Common myeloid progenitor, CD34-positive (primary cell): ENCODE measurements around the gene SLC6A16.
"Not testable (repeated sequence)": the region's sequence is repeated elsewhere in the genome, so short reads cannot be mapped to it uniquely, and the experiment has no call there.

Source experiments
- CTCF ChIA-PET: fragments of 350-600 bp; sonication (Branson Sonifier 250); formaldehyde crosslinking; loops from one replicate; lab custom pipeline; 2021; ENCODE audit warnings: antibody characterized with exemption; lab: Charles Lee
- POLR2A ChIA-PET: fragments of 350-600 bp; sonication (Branson Sonifier 250); formaldehyde crosslinking; loops from one replicate; lab custom pipeline; 2021; ENCODE audit warnings: antibody characterized with exemption; lab: Charles Lee
- DNase-seq, 3 donors: peaks; one replicate each; pipeline versions ENCODE4 v3.0.0 to v3.0.0-alpha.2; 2013
- H3K27ac ChIP-seq, 2 experiments: 1 replicate in 1 of 2; 2 replicates in 1 of 2; pipeline ENCODE4 v1.7.0; 2013; ENCODE audit warnings: inconsistent platforms in 2 of 2, low read length in 2 of 2, mild to moderate bottlenecking in 2 of 2, low read depth in 1 of 2, moderate library complexity in 1 of 2; ENCODE audit not compliant: severe bottlenecking in 2 of 2, insufficient read depth in 1 of 2, poor library complexity in 1 of 2
- H3K27me3 ChIP-seq, 5 experiments: replicated peaks in 2 of 5; 1 replicate in 3 of 5; 2 replicates in 2 of 5; pipeline versions ENCODE4 v1.6.1 to v1.7.0; 2013; ENCODE audit warnings: low read length in 4 of 5, mild to moderate bottlenecking in 2 of 5, moderate library complexity in 2 of 5, inconsistent platforms in 1 of 5; ENCODE audit not compliant: insufficient read depth in 5 of 5, control insufficient read depth in 4 of 5
- H3K36me3 ChIP-seq, 4 experiments: 1 replicate in 2 of 4; 2 replicates in 2 of 4; pipeline versions ENCODE4 v1.6.1 to v1.7.0; 2013; ENCODE audit warnings: low read length in 3 of 4, control low read depth in 1 of 4, mild to moderate bottlenecking in 1 of 4; ENCODE audit not compliant: control insufficient read depth in 4 of 4, insufficient read depth in 4 of 4
- H3K4me1 ChIP-seq, 4 experiments: 1 replicate in 3 of 4; 2 replicates in 1 of 4; pipeline versions ENCODE4 v1.6.1 to v1.7.1; 2013; ENCODE audit warnings: low read length in 3 of 4, mild to moderate bottlenecking in 3 of 4, control low read depth in 1 of 4, inconsistent platforms in 1 of 4, moderate library complexity in 1 of 4; ENCODE audit not compliant: control insufficient read depth in 4 of 4, insufficient read depth in 4 of 4; ENCODE audit errors: control extremely low read depth in 1 of 4
- H3K4me3 ChIP-seq, 7 experiments: 1 replicate in 4 of 7; 2 replicates in 3 of 7; pipeline versions ENCODE4 v1.5.1 to v1.7.0; 2013; ENCODE audit warnings: mild to moderate bottlenecking in 7 of 7, low read length in 6 of 7, moderate library complexity in 6 of 7, inconsistent platforms in 2 of 7, low read depth in 2 of 7, control low read depth in 1 of 7; ENCODE audit not compliant: insufficient read depth in 4 of 7, control insufficient read depth in 1 of 7; ENCODE audit errors: extremely low read depth in 1 of 7
- H3K9me3 ChIP-seq, 5 experiments: 1 replicate in 4 of 5; 2 replicates in 1 of 5; pipeline versions ENCODE4 v1.6.1 to v1.7.1; 2013; ENCODE audit warnings: low read length in 4 of 5, mild to moderate bottlenecking in 2 of 5, inconsistent platforms in 1 of 5, low read depth in 1 of 5, moderate library complexity in 1 of 5; ENCODE audit not compliant: control insufficient read depth in 4 of 5, insufficient read depth in 2 of 5; ENCODE audit errors: control extremely low read depth in 1 of 5
- WGBS: methylation state at CpG from one replicate; pipeline ENCODE4 v1.1.5; 2013; ENCODE audit not compliant: insufficient coverage; 5-methylcytosine and 5-hydroxymethylcytosine counted together

The SLC6A16 gene

DNA sequence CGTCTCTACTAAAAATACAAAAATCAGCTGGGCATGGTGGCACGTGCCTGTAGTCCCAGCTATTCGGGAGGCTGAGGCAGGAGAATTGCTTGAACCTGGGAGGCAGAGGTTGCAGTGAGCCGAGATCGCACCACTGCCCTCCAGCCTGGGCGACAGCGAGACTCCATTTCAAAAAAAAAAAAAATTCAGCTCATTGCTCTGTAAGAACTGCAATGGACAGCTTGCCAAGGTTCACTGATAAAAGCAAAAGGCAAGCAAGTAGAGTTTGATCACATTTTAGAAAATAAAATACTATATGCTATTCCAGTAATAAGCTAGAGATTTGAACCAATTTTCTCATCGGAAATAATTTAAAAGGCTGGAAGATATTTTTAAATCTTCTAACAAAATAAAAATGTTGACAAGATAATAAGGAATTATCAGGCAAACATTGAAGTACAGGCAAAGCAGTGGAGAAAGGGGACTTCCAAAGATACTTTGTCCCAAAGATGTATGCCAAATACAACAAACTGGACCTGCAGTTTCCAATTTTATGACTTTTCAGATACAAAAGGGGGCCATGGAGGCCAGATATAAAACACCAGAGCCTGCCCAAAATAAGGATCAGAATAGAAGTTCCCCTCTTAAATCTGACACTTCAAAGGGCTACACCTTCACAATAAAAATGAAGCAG lies 29.6 kb downstream of the SLC6A16 start:
- WGBS = 94% methylated on average over 3 of the region's 8 CpGs
- Histone ChIP-seq H3K27me3 (no peaks in the 10 kb centered on the region), H3K36me3 (no peaks in the 10 kb centered on the region), H3K4me1 (no peaks in the 10 kb centered on the region), H3K9me3 (no peaks in the 10 kb centered on the region), H3K4me3 (no peak overlapping the region), H3K27ac (no peak overlapping the region)
- CTCF ChIA-PET = interaction anchor here (1.0 to 1.3 kb wide), 2 partner anchors 10 to 21 kb away, joined by 3 to 4 read pairs; no protein-coding TSS in a partner anchor
- DNase-seq = no peak
- POLR2A ChIA-PET = interaction anchor here (0.6 kb wide), 1 partner anchor 636 kb away, joined by 4 read pairs; no protein-coding TSS in a partner anchor

DNA sequence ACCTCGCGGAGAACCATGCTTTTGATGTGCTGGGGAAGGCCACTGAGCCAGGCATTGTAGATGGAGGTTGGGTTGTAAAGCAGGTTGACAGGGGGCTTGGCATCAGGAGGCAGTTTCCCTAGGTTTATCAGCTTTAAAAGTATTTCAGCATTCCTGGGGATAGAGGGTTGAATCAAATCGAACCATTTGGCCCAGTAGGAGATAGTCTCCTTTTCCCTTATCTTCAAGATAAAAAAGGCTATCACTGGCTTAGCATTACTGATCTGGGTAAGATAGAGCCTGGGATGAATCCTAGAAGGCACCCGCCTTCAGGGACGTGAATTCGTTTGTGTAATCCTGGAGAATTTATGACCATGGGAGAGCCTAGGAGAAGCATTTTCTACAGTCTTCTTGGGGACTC lies 30.6 kb downstream of the SLC6A16 start:
- no peak for DNase-seq
- H3K36me3 ChIP-seq = no peaks in the 10 kb centered on the region
- CTCF ChIA-PET = interaction anchor here (1.3 kb wide), 1 partner anchor 10 kb away, joined by 3 read pairs; no protein-coding TSS in a partner anchor
- H3K4me3 ChIP-seq = no peak overlapping the region
- H3K27me3 ChIP-seq = no peaks in the 10 kb centered on the region
- 95% methylated on average over 6 of the region's 6 CpGs for WGBS
- POLR2A ChIA-PET = no interaction called here
- no peak overlapping the region for H3K27ac ChIP-seq
- no peaks in the 10 kb centered on the region for H3K4me1 ChIP-seq
- no peaks in the 10 kb centered on the region for H3K9me3 ChIP-seq

DNA sequence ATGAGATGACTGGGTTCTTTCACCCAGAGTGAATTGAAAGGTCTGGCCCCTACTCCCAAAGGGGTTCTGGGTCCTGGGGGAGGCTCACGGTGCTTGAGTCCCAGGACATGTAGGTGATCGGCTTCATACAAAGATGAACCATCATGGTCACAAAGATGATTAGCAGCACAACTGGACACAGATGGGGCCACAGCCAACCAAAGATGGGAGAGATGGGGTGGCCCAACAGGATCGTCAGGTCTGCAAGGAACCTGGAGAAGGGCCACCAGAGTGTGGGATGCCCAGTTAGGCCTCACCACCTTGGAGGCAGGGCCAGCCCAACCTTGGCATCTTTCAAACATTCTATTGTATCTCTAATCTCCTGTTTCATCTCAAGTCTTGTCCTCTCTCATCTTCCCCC lies 34.5 kb downstream of the SLC6A16 start:
- ChIA-PET CTCF (no interaction called here), POLR2A (no interaction called here)
- Histone ChIP-seq H3K9me3 (peaks cover 0 to 4% (median 0%) of the 10 kb centered on the region in 5 experiments), H3K27ac (no peak overlapping the region), H3K27me3 (peaks cover 0 to 5% (median 0%) of the 10 kb centered on the region in 5 experiments), H3K4me1 (no peaks in the 10 kb centered on the region), H3K36me3 (no peaks in the 10 kb centered on the region), H3K4me3 (no peak overlapping the region)
- DNase-seq = no peak
- 94% methylated on average over 2 of the region's 3 CpGs for WGBS

DNA sequence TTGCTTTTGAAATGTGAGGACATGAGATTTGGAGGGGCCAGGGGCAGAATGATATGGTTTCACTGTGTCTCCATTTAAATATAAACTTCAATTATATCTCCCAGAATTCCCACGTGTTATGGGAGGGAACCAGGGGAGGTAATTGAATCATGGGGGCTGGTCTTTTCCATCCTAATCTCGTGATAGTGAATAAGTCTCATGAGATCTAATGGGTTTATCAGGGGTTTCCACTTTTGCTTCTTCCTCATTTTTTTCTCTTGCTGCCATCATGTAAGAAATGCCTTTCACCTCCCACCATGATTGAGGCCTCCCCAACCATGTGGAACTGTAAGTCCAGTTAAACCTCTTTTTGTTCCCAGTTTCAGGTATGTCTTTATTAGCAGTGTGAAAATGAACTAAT lies 35.7 kb downstream of the SLC6A16 start:
- H3K27ac ChIP-seq, H3K4me1 ChIP-seq, DNase-seq, H3K36me3 ChIP-seq, H3K4me3 ChIP-seq, H3K9me3 ChIP-seq, H3K27me3 ChIP-seq, POLR2A ChIA-PET: not testable (repeated sequence)
- CTCF ChIA-PET = interaction anchor here (1.5 kb wide), 1 partner anchor 10 kb away, joined by 3 read pairs; no protein-coding TSS in a partner anchor
- 100% methylated on average over 1 of the region's 2 CpGs for WGBS

DNA sequence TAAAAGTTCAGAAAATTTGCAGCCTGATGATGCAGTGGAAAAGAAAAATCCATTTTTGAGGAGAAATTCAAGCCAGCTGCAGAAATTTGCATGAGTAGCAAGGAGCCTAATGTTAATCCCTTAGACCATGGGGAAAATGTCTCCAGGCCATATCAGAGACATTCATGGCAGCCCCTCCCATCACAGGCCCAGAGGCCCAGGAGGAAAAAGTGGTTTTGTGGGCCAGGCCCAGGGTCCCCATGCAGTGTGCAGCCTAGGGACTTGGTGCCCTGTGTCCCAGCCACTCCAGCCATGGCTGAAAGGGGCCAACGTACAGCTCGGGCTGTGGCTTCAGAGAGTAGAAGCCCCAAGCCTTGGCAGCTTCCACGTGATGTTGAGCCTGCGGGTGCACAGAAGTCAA lies 36.8 kb downstream of the SLC6A16 start:
- H3K4me1 ChIP-seq, DNase-seq, H3K36me3 ChIP-seq, H3K9me3 ChIP-seq, H3K4me3 ChIP-seq, H3K27me3 ChIP-seq, H3K27ac ChIP-seq, POLR2A ChIA-PET: not testable (repeated sequence)
- CTCF ChIA-PET = interaction anchor here (1.5 kb wide), 1 partner anchor 12 kb away, joined by 3 read pairs; no protein-coding TSS in a partner anchor
- 100% methylated on average over 4 of the region's 4 CpGs for WGBS

DNA sequence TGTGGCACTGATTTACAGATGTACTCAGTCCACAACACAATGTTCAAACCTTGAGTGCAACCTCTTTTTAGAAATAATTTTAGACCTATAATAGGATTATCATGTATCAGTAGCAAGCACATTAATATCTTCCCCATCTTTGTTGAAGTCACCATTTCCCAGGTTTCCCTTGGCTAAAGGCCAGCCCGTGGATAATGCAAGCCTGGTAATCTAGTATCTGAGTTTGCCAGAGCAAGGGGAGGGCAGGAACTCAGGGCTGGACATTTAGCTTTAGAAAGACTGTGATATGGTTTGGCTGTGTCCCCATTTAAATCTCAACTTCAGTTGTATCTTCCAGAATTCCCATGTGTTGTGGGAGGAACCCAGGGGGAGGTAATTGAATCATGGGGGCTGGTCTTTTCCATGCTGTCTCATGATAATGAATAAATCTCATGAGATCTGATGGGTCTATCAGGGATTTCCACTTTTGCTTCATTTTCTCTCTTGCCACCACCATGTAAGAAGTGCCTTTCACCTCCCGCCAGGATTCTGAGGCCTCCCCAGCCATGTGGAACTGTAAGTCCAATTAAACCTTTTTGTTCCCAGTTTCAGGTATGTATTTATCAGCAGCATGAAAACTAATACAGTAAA lies 37.7 kb downstream of the SLC6A16 start:
- no peaks in the 10 kb centered on the region for H3K4me1 ChIP-seq
- H3K27me3 ChIP-seq = peaks cover 0 to 5% (median 0%) of the 10 kb centered on the region in 5 experiments
- H3K4me3 ChIP-seq = no peak overlapping the region
- POLR2A ChIA-PET = no interaction called here
- CTCF ChIA-PET = no interaction called here
- H3K36me3 ChIP-seq = no peaks in the 10 kb centered on the region
- 100% methylated on average over 1 of the region's 2 CpGs for WGBS
- no peak for DNase-seq
- H3K27ac ChIP-seq = no peak overlapping the region
- H3K9me3 ChIP-seq = peaks cover 0 to 4% (median 0%) of the 10 kb centered on the region in 5 experiments

DNA sequence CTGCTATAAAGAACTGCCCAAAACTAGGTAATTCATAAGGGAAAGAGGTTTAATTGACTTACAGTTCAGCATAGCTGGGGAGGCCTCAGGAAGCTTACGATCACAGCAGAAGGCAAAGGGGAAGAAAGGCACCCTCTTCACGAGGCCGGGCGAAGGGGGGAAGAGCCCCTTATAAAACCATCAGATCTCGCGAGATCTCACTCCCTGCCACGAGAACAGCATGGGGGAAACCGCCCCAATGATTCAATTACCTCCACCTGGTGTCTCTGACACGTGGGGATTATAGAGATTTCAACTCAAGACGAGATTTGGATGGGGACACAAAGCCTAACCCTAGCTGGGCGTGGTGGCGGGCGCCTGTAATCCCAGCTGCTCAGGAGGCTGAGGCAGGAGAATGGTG lies 42.8 kb downstream of the SLC6A16 start:
- H3K36me3 ChIP-seq = no peaks in the 10 kb centered on the region
- peaks cover 0 to 1% (median 0%) of the 10 kb centered on the region in 5 experiments for H3K9me3 ChIP-seq
- POLR2A ChIA-PET = interaction anchor here (0.6 kb wide), 1 partner anchor 55 kb away, joined by 4 read pairs; no protein-coding TSS in a partner anchor
- 92% methylated on average over 9 of the region's 13 CpGs for WGBS
- CTCF ChIA-PET = interaction anchor here (1.8 kb wide), 1 partner anchor 19 kb away, joined by 5 read pairs; no protein-coding TSS in a partner anchor
- no peaks in the 10 kb centered on the region for H3K4me1 ChIP-seq
- peaks cover 0 to 4% (median 0%) of the 10 kb centered on the region in 5 experiments for H3K27me3 ChIP-seq
- no peak for DNase-seq
- H3K4me3 ChIP-seq = no peak overlapping the region
- no peak overlapping the region for H3K27ac ChIP-seq
